GM12878 (cell line): ENCODE results near the gene MOCS1. TPM values are rescaled to one million over a fixed set of nuclear protein-coding genes. Genes with fewer than 3 reads are reported as not detected.

ENCODE experiments used
- CREM ChIP-seq: IDR thresholded peaks from 2 replicates; pipeline ENCODE4 v1.6.1; 2014; ENCODE audit warnings: antibody characterized with exemption, low read depth
- KDM1A ChIP-seq: fragments of 200-600 bp; sonication (generic); IDR thresholded peaks from 2 replicates; pipeline ENCODE4 v1.6.1; 2016; ENCODE audit warnings: borderline replicate concordance
- KLF5 ChIP-seq: fragments of 450-650 bp; IDR thresholded peaks from 2 replicates; pipeline ENCODE4 v1.6.1; 2014; ENCODE audit warnings: mild to moderate bottlenecking; ENCODE audit not compliant: partially characterized antibody
- POU2F2 ChIP-seq: IDR thresholded peaks from 3 replicates; pipeline ENCODE4 v1.6.1; 2011; ENCODE audit warnings: low read depth, mild to moderate bottlenecking, low read length, borderline replicate concordance
- RCOR1 ChIP-seq: conservative IDR thresholded peaks from 2 replicates; pipeline ENCODE4 v1.6.1; 2012; ENCODE audit warnings: low read depth, low read length, improper control_type of control experiment
- RELA ChIP-seq: fragments of 450-650 bp; IDR thresholded peaks from 2 replicates; pipeline ENCODE4 v1.8.0; 2014; ENCODE audit warnings: borderline replicate concordance; ENCODE audit not compliant: partially characterized antibody
- SPI1 ChIP-seq: IDR thresholded peaks from 2 replicates; pipeline ENCODE4 v1.6.1; 2011; ENCODE audit warnings: low read depth, mild to moderate bottlenecking, low read length, moderate library complexity, borderline replicate concordance; ENCODE audit not compliant: insufficient read depth
- ZNF384 ChIP-seq: IDR thresholded peaks from 2 replicates; pipeline ENCODE4 v1.6.1; 2012; ENCODE audit warnings: low read depth, mild to moderate bottlenecking, low read length, improper control_type of control experiment, borderline replicate concordance
- ZNF622 ChIP-seq: fragments of 450-650 bp; IDR thresholded peaks from 2 replicates; pipeline ENCODE4 v1.6.1; 2017; ENCODE audit warnings: mild to moderate bottlenecking, inconsistent platforms
- ZNF687 ChIP-seq: fragments of 450-650 bp; IDR thresholded peaks from 2 replicates; pipeline ENCODE4 v1.6.1; 2017; ENCODE audit warnings: mild to moderate bottlenecking, moderate library complexity
- polyA plus RNA-seq, 11 experiments: library from polyadenylated mRNA; depleted of rRNA in 4 of 11; unstranded in 6 of 11; stranded (reverse) in 5 of 11; fragments of >200 nt; fragmentation: Nextera tagmentation in 4 of 11; fragmentation: Illumina TruSeq in 1 of 11; extraction: Ambion mirVana in 4 of 11; extraction: Trizol in 1 of 11; gene quantifications; 1 replicate in 1 of 11; 2 replicates in 10 of 11; pipeline versions ENCODE4 v1.2.1 to v1.2.3, GENCODE V29; 2011 to 2016; ENCODE audit warnings: inconsistent platforms in 2 of 11, missing spikeins in 2 of 11, low read depth in 1 of 11
- total RNA-seq, 4 experiments: library from RNA; depleted of rRNA in 3 of 4; stranded (reverse); fragments of >200 nt in 3 of 4; fragmentation: Illumina TruSeq in 1 of 4; extraction: Trizol in 1 of 4; gene quantifications; 2 replicates each; pipeline versions ENCODE4 v1.2.1 to v1.2.3, GENCODE V29; 2013 to 2021
- TF ChIP-seq, protein P1 (sequence below): fragments of 150-350 bp; IDR thresholded peaks from 2 replicates; pipeline ENCODE4 v1.6.1; 2014; ENCODE audit warnings: mild to moderate bottlenecking, low read depth, low read length

The MOCS1 gene
- total and polyA plus RNA-seq, 10 of the 15 experiments (the other 5 are each of a cell fraction or from before 2014, with no cell fraction given): 0.02 to 5.4 (median 0.16) TPM; not detected in 2

DNA sequence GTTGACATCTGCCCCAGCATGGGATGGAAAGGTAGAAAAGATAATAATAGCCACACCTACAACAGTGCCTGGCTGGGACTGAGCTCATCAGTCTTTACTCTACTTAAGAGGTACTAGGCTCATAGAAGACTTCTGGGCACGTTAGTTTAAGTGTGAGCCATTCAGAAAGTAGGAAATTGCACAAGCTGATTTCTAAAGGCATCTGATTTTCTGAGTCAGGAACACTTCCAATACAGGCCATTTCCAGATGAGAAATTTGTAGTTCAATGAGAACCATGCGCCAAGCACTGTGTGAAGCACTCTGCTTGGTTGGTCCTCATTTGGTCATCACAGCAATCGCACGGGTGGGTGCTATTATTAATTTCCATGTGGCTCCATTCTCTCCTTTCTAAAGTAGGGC, 42.3 kb downstream of the MOCS1 start (continued):
- no peak for TF ChIP-seq ZNF687
- no peak for TF ChIP-seq KLF5
- TF ChIP-seq KDM1A: no peak
- TF ChIP-seq, protein P1, sequence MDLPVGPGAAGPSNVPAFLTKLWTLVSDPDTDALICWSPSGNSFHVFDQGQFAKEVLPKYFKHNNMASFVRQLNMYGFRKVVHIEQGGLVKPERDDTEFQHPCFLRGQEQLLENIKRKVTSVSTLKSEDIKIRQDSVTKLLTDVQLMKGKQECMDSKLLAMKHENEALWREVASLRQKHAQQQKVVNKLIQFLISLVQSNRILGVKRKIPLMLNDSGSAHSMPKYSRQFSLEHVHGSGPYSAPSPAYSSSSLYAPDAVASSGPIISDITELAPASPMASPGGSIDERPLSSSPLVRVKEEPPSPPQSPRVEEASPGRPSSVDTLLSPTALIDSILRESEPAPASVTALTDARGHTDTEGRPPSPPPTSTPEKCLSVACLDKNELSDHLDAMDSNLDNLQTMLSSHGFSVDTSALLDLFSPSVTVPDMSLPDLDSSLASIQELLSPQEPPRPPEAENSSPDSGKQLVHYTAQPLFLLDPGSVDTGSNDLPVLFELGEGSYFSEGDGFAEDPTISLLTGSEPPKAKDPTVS: no peak
- TF ChIP-seq RELA: no peak
- no peak for TF ChIP-seq POU2F2
- no peak for TF ChIP-seq RCOR1
- no peak for TF ChIP-seq CREM
- no peak for TF ChIP-seq ZNF384
- no peak for TF ChIP-seq SPI1
- no peak for TF ChIP-seq ZNF622
